Thyroid gland (tissue), 4 donors: ENCODE measurements around the gene MSMP. TPM values are rescaled to one million over a fixed set of nuclear protein-coding genes. Genes with fewer than 3 reads are reported as not detected.

ENCODE experiments used
- DNase-seq, 2 donors: peaks; one replicate each; pipeline ENCODE4 v3.0.0-alpha.2; 2019
- H3K27ac ChIP-seq, 3 donors: fragments of 200-600 bp; sonication (generic); 1 replicate in 2 of 3; 2 replicates in 1 of 3; pipeline ENCODE4 v1.5.1; 2016 to 2019; ENCODE audit warnings: mild to moderate bottlenecking in 1 of 3, moderate library complexity in 1 of 3
- H3K27me3 ChIP-seq: fragments of 200-600 bp; sonication (generic); one replicate; pipeline ENCODE4 v1.5.1; 2019
- H3K36me3 ChIP-seq, 2 donors: fragments of 200-600 bp; sonication (generic); one replicate each; pipeline ENCODE4 v1.5.1; 2016 to 2019
- H3K4me1 ChIP-seq, 2 donors: fragments of 200-600 bp; sonication (generic); one replicate each; pipeline ENCODE4 v1.5.1; 2017 to 2019
- H3K4me3 ChIP-seq, 3 donors: fragments of 200-600 bp; sonication (generic); replicated peaks in 1 of 3; 1 replicate in 2 of 3; 2 replicates in 1 of 3; pipeline ENCODE4 v1.5.1; 2016; ENCODE audit warnings: mild to moderate bottlenecking in 1 of 3
- H3K9me3 ChIP-seq: fragments of 200-600 bp; sonication (generic); one replicate; pipeline ENCODE4 v1.5.1; 2017
- POLR2A ChIP-seq, 2 donors: fragments of 450-650 bp; IDR thresholded peaks; one replicate each; pipeline ENCODE4 v1.6.1; 2017; ENCODE audit warnings: antibody characterized with exemption in 2 of 2, mild to moderate bottlenecking in 2 of 2, moderate library complexity in 1 of 2
- WGBS, 2 donors: methylation state at CpG; one replicate each; pipeline ENCODE4 v1.1.5; 2017; 5-methylcytosine and 5-hydroxymethylcytosine counted together
- intact Hi-C: fragments of 100-400 bp; cut with DNase I; formaldehyde crosslinking; loops from one replicate; pipeline ENCODE4 v1.15.1; 2023
- total RNA-seq, 4 donors: library from RNA; depleted of rRNA; stranded (reverse); fragments of >200 nt; gene quantifications; one replicate each; pipeline ENCODE4 v1.2.3, GENCODE V29; 2016
- TF ChIP-seq, protein P1 (sequence below), 6 experiments: fragments of 200-600 bp in 3 of 6; fragments of 450-650 bp in 3 of 6; sonication (generic) in 3 of 6; IDR thresholded peaks; one replicate each; pipeline ENCODE4 v1.5.1; 2016 to 2019; ENCODE audit warnings: antibody characterized with exemption in 6 of 6, mild to moderate bottlenecking in 2 of 6, inconsistent platforms in 1 of 6, moderate library complexity in 1 of 6

The MSMP gene, protein sequence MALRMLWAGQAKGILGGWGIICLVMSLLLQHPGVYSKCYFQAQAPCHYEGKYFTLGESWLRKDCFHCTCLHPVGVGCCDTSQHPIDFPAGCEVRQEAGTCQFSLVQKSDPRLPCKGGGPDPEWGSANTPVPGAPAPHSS
- total RNA-seq = under 1 TPM in 1 of 4 donors, not detected in 3; 0.67 TPM

DNA sequence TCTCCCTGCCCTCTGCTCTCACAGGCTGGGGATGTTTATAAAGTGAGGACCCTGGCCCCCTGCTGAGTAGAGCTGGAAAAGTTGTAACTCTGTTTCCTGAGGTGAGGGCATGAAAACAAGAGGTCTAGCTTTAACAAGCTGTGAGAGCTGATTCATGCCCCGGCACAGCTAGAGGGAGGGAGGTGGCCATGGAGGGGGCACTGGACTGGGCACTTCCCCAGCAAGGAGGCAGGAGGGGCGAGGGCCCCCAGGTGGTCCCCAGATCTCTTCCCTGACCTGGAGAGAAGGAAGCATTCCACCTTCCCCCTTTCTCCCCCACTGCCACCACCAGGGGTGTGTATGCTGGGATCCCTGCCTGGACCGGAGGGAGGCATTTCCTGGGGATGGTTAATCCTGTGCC is at the start of gene MSMP:
Gene MSMP, minus strand, starts transcription at position 13 of the 400 bp plus-strand sequence. CDS start 147 bp downstream, outside the sequence.
- H3K27me3 ChIP-seq = no peaks in the 10 kb centered on the region
- TF ChIP-seq POLR2A (IDR thresholded peaks at IDR 0.05) = no peak
- TF ChIP-seq, protein P1, sequence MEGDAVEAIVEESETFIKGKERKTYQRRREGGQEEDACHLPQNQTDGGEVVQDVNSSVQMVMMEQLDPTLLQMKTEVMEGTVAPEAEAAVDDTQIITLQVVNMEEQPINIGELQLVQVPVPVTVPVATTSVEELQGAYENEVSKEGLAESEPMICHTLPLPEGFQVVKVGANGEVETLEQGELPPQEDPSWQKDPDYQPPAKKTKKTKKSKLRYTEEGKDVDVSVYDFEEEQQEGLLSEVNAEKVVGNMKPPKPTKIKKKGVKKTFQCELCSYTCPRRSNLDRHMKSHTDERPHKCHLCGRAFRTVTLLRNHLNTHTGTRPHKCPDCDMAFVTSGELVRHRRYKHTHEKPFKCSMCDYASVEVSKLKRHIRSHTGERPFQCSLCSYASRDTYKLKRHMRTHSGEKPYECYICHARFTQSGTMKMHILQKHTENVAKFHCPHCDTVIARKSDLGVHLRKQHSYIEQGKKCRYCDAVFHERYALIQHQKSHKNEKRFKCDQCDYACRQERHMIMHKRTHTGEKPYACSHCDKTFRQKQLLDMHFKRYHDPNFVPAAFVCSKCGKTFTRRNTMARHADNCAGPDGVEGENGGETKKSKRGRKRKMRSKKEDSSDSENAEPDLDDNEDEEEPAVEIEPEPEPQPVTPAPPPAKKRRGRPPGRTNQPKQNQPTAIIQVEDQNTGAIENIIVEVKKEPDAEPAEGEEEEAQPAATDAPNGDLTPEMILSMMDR (IDR thresholded peaks at IDR 0.05) = no peak
- no peak for DNase-seq
- peaks cover 23 to 37% of the 10 kb centered on the region in 2 donors for H3K36me3 ChIP-seq
- H3K27ac ChIP-seq = no peak within 1 kb of the TSS
- H3K9me3 ChIP-seq = no peaks in the 10 kb centered on the region
- H3K4me1 ChIP-seq = peaks cover 32 to 42% of the 10 kb centered on the region in 2 donors
- WGBS, 2 donors = 43 to 63% methylated on average over 2 of the region's 3 CpGs
- no peak within 1 kb of the TSS for H3K4me3 ChIP-seq
- intact Hi-C loops = no loop called here

DNA sequence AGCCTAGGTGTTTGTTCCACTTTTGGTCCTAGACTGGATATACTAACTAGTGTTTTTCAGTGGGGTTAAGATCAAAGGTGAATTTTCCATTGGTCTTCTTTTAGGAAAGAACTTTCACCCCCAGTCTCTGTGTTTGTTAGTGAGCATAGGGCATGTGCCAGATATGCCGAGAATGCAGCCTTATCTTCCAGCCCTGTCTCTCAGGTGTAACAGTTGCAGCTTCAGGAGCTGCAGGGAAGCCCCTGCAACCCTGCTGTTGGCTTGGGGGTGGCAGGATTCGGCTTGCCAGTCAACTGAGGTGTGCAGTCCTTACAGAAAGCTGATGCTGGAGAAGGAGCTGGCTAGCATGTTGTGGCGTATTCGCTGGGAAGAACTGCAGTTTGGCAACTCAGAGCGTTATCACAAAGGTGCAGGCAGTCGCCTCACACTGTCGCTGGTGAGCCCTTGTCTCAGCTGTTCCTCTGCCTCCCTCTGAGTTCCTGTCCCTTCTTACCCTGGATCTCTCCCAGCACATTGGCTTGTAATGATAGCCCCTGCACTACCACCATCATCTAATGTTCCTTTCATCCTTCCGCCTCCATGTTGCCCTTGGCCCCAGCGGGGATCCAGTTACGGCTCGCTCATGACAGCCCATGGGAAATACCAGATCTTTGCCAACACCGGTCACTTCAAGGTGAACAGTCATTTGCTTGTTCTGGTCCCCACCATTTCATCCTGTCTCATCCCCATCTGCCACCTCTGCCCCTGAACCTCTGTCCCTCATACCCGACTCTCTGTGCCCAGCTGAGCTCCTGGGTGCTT is 47.5 kb upstream of the MSMP start:
- no peak for TF ChIP-seq POLR2A (IDR thresholded peaks at IDR 0.05)
- TF ChIP-seq, protein P1 (IDR thresholded peaks at IDR 0.05) = no peak
- Histone ChIP-seq H3K4me3 (no peak overlapping the region), H3K27me3 (no peaks in the 10 kb centered on the region), H3K9me3 (no peaks in the 10 kb centered on the region), H3K4me1 (no peaks in the 10 kb centered on the region), H3K27ac (no peak overlapping the region), H3K36me3 (peaks cover 0 to 12% of the 10 kb centered on the region in 2 donors)
- intact Hi-C loops = no loop called here
- DNase-seq = no peak
- 93 to 98% methylated on average over 10 to 13 of the region's 13 CpGs for WGBS, 2 donors

DNA sequence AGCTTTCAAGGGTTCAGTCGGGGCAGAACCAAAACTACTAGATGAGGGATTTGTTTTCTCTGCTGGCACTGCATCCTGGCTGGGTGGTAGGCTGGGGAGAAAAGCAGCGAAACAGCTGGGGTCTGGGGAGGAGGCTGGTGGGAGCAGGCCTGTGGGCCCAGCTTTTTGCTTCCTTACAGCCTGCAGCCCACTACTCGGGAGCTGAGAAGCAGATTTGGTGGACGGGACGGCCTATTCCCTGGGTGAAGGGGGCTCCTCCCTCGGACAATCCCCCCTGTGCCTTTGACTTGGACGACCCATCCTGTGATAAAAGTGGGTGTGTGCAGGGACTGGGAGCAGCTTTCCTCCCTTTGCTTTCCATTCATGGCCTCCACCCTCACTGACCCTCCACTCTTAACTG is 46.5 kb upstream of the MSMP start:
- peaks cover 0 to 5% of the 10 kb centered on the region in 2 donors for H3K36me3 ChIP-seq
- intact Hi-C loops = no loop called here

DNA sequence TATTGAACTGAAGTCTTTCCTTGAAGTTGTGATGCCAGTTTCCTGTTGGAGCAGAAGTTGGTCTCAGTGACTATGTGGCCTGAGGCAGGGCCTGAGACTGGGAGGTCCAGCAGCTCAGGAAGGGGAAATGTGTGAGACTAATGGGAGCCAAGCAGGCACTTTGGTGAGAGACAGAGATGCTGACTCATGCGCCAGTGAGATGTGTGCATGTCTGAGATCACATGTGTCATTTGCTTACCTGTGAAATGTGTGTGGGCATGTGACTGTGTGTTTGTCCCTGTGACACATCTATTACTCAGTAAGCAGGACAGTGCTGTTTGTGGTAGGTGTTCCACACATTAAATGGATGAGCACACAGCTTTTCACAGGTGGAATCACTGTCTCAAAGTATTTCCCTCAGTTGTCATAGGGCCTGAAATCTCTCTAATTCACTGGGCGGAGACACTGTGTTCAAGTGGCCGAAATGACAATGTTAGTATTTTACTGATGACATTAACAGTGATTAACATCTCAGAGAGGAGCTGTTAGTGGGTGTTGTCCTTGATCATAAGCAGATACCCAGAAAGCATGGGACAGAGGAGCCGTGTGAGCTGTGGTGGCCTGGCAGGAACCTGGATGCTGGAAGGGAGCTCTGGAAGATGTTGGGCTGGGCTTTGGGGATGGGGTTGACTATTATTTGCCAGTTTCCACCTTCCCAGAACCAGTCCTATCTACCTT is 44.7 kb upstream of the MSMP start:
- H3K27me3 ChIP-seq = no peaks in the 10 kb centered on the region
- intact Hi-C loops = no loop called here
- 91 to 98% methylated on average over 4 of the region's 4 CpGs for WGBS, 2 donors
- H3K4me1 ChIP-seq = no peaks in the 10 kb centered on the region
- H3K36me3 ChIP-seq = peaks cover 0 to 5% of the 10 kb centered on the region in 2 donors
- no peaks in the 10 kb centered on the region for H3K9me3 ChIP-seq
- H3K4me3 ChIP-seq = no peak overlapping the region
- TF ChIP-seq, protein P1 (IDR thresholded peaks at IDR 0.05) = no peak
- TF ChIP-seq POLR2A (IDR thresholded peaks at IDR 0.05) = no peak
- no peak overlapping the region for H3K27ac ChIP-seq
- DNase-seq = no peak

More for the DNA sequence above, 46.5 kb upstream of the MSMP start:
- no peaks in the 10 kb centered on the region for H3K9me3 ChIP-seq
- H3K27me3 ChIP-seq = no peaks in the 10 kb centered on the region
- no peak for TF ChIP-seq POLR2A (IDR thresholded peaks at IDR 0.05)
- TF ChIP-seq, protein P1 (IDR thresholded peaks at IDR 0.05) = no peak
- no peak overlapping the region for H3K27ac ChIP-seq
- H3K4me3 ChIP-seq = no peak overlapping the region
- no peaks in the 10 kb centered on the region for H3K4me1 ChIP-seq
- 88 to 90% methylated on average over 7 of the region's 7 CpGs for WGBS, 2 donors
- no peak for DNase-seq
